GM23338 (cell line): Measurements from ENCODE around the gene MAVS. TPM values are rescaled to one million over a fixed set of nuclear protein-coding genes. Genes with fewer than 3 reads are reported as not detected.
"Not testable (repeated sequence)": the region's sequence is repeated elsewhere in the genome, so short reads cannot be mapped to it uniquely, and the experiment has no call there.

Experiments
- ATAC-seq: fragments of 200-7000 bp; cut with Tn5 transposase; 3 replicates; pipeline ENCODE4 v1.9.1; 2020
- DNase-seq: peaks from one replicate; pipeline ENCODE4 v3.0.0-alpha.2; 2015; ENCODE audit warnings: low spot score
- H2AFZ ChIP-seq: fragments of 200-600 bp; sonication (generic); 2 replicates; pipeline ENCODE4 v1.8.0; 2016; ENCODE audit warnings: antibody characterized with exemption, mild to moderate bottlenecking, moderate library complexity
- H3F3A ChIP-seq: fragments of 200-600 bp; sonication (generic); replicated peaks from 2 replicates; pipeline ENCODE4 v1.8.0; 2017; ENCODE audit warnings: antibody characterized with exemption, mixed run types, low read depth
- H3K27ac ChIP-seq: fragments of 200-600 bp; sonication (generic); 2 replicates; pipeline ENCODE4 v1.6.1; 2016; ENCODE audit warnings: low read depth
- H3K27me3 ChIP-seq: fragments of 200-600 bp; sonication (generic); 2 replicates; pipeline ENCODE4 v1.8.0; 2016; ENCODE audit warnings: mild to moderate bottlenecking, mixed run types, moderate library complexity; ENCODE audit not compliant: insufficient read depth
- H3K36me3 ChIP-seq: fragments of 200-600 bp; sonication (generic); 2 replicates; pipeline ENCODE4 v1.8.0; 2016; ENCODE audit warnings: mild to moderate bottlenecking; ENCODE audit not compliant: insufficient read depth
- H3K4me1 ChIP-seq: fragments of 200-600 bp; sonication (generic); 2 replicates; pipeline ENCODE4 v1.8.0; 2016; ENCODE audit warnings: mild to moderate bottlenecking, moderate library complexity; ENCODE audit not compliant: insufficient read depth
- H3K4me2 ChIP-seq: fragments of 200-600 bp; sonication (generic); 2 replicates; pipeline ENCODE4 v1.7.1; 2017; ENCODE audit warnings: mixed run types
- H3K4me3 ChIP-seq: fragments of 200-600 bp; sonication (generic); 2 replicates; pipeline ENCODE4 v1.6.1; 2016; ENCODE audit warnings: mixed run types
- H3K79me2 ChIP-seq: fragments of 200-600 bp; sonication (generic); replicated peaks from 2 replicates; pipeline ENCODE4 v1.8.0; 2017; ENCODE audit warnings: mild to moderate bottlenecking; ENCODE audit not compliant: insufficient read depth
- H3K9me2 ChIP-seq: fragments of 200-600 bp; sonication (generic); 2 replicates; pipeline ENCODE4 v1.8.0; 2017; ENCODE audit not compliant: insufficient read depth
- H4K20me1 ChIP-seq: fragments of 200-600 bp; sonication (generic); replicated peaks from 2 replicates; pipeline ENCODE4 v1.8.0; 2017; ENCODE audit warnings: mild to moderate bottlenecking; ENCODE audit not compliant: insufficient read depth
- H3K27ac Mint-ChIP-seq: 2 replicates; pipeline ENCODE4 v1.8.0; 2020; ENCODE audit warnings: inconsistent platforms, mild to moderate bottlenecking, moderate library complexity, mixed read lengths
- H3K27me3 Mint-ChIP-seq: 3 replicates; pipeline ENCODE4 v1.8.0; 2022; ENCODE audit warnings: low read depth, mild to moderate bottlenecking, moderate library complexity, mixed read lengths, inconsistent platforms; ENCODE audit not compliant: insufficient read depth, poor library complexity
- H3K36me3 Mint-ChIP-seq: 3 replicates; pipeline ENCODE4 v1.8.0; 2021; ENCODE audit warnings: low read depth, mild to moderate bottlenecking, inconsistent platforms, moderate library complexity, mixed read lengths
- H3K4me1 Mint-ChIP-seq: 3 replicates; pipeline ENCODE4 v1.8.0; 2020; ENCODE audit warnings: mild to moderate bottlenecking, inconsistent platforms, mixed read lengths
- H3K4me3 Mint-ChIP-seq: 3 replicates; pipeline ENCODE4 v1.8.0; 2021; ENCODE audit warnings: moderate library complexity, mild to moderate bottlenecking, inconsistent platforms, mixed read lengths
- H3K9me3 Mint-ChIP-seq: 3 replicates; pipeline ENCODE4 v1.8.0; 2020; ENCODE audit warnings: moderate library complexity, mild to moderate bottlenecking, inconsistent platforms, mixed read lengths
- EZH2phosphoT487 ChIP-seq: fragments of 200-600 bp; sonication (generic); IDR thresholded peaks from one replicate; pipeline ENCODE4 v1.8.1; 2018; ENCODE audit warnings: antibody characterized with exemption; ENCODE audit not compliant: unreplicated experiment
- STAT1 ChIP-seq: IDR thresholded peaks from one replicate; pipeline ENCODE4 v1.6.1; 2016; ENCODE audit warnings: antibody characterized with exemption; ENCODE audit not compliant: unreplicated experiment
- ZNF331 ChIP-seq: fragments of 250-450 bp; sonication (Bioruptor Pico); IDR thresholded peaks from 2 replicates; pipeline ENCODE4 v1.5.0; 2020; ENCODE audit warnings: low read depth, mild to moderate bottlenecking, moderate library complexity
- polyA plus RNA-seq: library from polyadenylated mRNA; unstranded; fragments of >200 nt; fragmentation: Nextera tagmentation; extraction: Ambion mirVana; gene quantifications from 2 replicates; pipeline ENCODE4 v1.2.1, GENCODE V29; 2016
- total RNA-seq: library from RNA; depleted of rRNA; stranded (reverse); fragments of >200 nt; shearing (Covaris generic); gene quantifications from 2 replicates; pipeline ENCODE4 v1.2.3, GENCODE V29; 2014
- TF ChIP-seq, protein P1 (sequence below): fragments of 250-450 bp; sonication (Bioruptor Pico); IDR thresholded peaks from 2 replicates; pipeline ENCODE4 v1.5.0; 2020; ENCODE audit warnings: mild to moderate bottlenecking, moderate library complexity
- TF ChIP-seq, protein P2 (sequence below): IDR thresholded peaks from one replicate; pipeline ENCODE4 v1.6.1; 2018; ENCODE audit warnings: antibody characterized with exemption; ENCODE audit not compliant: unreplicated experiment
- TF ChIP-seq, protein P3 (sequence below), 2 experiments: fragments of 200-600 bp in 1 of 2; sonication (generic) in 1 of 2; conservative IDR thresholded peaks; 2 replicates each; pipeline versions ENCODE4 v1.5.1 to v1.6.1; 2016 to 2017; ENCODE audit warnings: antibody characterized with exemption in 2 of 2, low read depth in 2 of 2, mild to moderate bottlenecking in 2 of 2, moderate library complexity in 1 of 2

MAVS gene
- total and polyA plus RNA-seq, 2 experiments from 2014 or later = 5.2 to 21.8 TPM

DNA sequence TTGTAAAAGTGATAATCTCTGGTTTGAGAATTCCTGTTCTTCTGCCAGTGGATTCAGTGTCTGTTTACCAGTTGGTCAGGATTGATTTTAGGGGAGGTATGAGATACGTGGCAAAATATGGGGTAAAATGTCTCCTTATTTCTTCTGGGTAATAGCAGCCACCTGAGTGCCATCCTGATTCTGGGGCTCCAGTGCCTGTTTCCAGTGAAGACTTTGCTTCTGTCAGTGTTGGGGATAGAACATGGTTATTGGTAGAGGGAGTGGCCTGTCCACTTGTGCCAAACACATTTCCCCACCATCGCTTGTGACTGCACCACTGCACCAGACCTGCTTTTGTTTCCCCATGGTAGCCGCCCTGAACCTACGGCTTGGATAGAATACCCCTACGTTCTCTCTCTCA is 58.2 kb downstream of the MAVS start (continued):
- TF ChIP-seq, protein P1, sequence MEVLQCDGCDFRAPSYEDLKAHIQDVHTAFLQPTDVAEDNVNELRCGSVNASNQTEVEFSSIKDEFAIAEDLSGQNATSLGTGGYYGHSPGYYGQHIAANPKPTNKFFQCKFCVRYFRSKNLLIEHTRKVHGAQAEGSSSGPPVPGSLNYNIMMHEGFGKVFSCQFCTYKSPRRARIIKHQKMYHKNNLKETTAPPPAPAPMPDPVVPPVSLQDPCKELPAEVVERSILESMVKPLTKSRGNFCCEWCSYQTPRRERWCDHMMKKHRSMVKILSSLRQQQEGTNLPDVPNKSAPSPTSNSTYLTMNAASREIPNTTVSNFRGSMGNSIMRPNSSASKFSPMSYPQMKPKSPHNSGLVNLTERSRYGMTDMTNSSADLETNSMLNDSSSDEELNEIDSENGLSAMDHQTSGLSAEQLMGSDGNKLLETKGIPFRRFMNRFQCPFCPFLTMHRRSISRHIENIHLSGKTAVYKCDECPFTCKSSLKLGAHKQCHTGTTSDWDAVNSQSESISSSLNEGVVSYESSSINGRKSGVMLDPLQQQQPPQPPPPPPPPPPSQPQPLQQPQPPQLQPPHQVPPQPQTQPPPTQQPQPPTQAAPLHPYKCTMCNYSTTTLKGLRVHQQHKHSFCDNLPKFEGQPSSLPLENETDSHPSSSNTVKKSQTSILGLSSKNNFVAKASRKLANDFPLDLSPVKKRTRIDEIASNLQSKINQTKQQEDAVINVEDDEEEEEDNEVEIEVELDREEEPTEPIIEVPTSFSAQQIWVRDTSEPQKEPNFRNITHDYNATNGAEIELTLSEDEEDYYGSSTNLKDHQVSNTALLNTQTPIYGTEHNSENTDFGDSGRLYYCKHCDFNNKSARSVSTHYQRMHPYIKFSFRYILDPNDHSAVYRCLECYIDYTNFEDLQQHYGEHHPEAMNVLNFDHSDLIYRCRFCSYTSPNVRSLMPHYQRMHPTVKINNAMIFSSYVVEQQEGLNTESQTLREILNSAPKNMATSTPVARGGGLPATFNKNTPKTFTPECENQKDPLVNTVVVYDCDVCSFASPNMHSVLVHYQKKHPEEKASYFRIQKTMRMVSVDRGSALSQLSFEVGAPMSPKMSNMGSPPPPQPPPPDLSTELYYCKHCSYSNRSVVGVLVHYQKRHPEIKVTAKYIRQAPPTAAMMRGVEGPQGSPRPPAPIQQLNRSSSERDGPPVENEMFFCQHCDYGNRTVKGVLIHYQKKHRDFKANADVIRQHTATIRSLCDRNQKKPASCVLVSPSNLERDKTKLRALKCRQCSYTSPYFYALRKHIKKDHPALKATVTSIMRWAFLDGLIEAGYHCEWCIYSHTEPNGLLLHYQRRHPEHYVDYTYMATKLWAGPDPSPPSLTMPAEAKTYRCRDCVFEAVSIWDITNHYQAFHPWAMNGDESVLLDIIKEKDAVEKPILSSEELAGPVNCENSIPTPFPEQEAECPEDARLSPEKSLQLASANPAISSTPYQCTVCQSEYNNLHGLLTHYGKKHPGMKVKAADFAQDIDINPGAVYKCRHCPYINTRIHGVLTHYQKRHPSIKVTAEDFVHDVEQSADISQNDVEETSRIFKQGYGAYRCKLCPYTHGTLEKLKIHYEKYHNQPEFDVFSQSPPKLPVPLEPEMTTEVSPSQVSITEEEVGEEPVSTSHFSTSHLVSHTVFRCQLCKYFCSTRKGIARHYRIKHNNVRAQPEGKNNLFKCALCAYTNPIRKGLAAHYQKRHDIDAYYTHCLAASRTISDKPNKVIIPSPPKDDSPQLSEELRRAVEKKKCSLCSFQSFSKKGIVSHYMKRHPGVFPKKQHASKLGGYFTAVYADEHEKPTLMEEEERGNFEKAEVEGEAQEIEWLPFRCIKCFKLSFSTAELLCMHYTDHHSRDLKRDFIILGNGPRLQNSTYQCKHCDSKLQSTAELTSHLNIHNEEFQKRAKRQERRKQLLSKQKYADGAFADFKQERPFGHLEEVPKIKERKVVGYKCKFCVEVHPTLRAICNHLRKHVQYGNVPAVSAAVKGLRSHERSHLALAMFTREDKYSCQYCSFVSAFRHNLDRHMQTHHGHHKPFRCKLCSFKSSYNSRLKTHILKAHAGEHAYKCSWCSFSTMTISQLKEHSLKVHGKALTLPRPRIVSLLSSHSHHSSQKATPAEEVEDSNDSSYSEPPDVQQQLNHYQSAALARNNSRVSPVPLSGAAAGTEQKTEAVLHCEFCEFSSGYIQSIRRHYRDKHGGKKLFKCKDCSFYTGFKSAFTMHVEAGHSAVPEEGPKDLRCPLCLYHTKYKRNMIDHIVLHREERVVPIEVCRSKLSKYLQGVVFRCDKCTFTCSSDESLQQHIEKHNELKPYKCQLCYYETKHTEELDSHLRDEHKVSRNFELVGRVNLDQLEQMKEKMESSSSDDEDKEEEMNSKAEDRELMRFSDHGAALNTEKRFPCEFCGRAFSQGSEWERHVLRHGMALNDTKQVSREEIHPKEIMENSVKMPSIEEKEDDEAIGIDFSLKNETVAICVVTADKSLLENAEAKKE (CRISPR knock-in tag) = no peak
- TF ChIP-seq ZNF331 (CRISPR knock-in tag) (no peak), STAT1 (no peak), EZH2phosphoT487 (no peak)
- TF ChIP-seq, protein P2, sequence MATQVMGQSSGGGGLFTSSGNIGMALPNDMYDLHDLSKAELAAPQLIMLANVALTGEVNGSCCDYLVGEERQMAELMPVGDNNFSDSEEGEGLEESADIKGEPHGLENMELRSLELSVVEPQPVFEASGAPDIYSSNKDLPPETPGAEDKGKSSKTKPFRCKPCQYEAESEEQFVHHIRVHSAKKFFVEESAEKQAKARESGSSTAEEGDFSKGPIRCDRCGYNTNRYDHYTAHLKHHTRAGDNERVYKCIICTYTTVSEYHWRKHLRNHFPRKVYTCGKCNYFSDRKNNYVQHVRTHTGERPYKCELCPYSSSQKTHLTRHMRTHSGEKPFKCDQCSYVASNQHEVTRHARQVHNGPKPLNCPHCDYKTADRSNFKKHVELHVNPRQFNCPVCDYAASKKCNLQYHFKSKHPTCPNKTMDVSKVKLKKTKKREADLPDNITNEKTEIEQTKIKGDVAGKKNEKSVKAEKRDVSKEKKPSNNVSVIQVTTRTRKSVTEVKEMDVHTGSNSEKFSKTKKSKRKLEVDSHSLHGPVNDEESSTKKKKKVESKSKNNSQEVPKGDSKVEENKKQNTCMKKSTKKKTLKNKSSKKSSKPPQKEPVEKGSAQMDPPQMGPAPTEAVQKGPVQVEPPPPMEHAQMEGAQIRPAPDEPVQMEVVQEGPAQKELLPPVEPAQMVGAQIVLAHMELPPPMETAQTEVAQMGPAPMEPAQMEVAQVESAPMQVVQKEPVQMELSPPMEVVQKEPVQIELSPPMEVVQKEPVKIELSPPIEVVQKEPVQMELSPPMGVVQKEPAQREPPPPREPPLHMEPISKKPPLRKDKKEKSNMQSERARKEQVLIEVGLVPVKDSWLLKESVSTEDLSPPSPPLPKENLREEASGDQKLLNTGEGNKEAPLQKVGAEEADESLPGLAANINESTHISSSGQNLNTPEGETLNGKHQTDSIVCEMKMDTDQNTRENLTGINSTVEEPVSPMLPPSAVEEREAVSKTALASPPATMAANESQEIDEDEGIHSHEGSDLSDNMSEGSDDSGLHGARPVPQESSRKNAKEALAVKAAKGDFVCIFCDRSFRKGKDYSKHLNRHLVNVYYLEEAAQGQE = no peak
- TF ChIP-seq, protein P3, sequence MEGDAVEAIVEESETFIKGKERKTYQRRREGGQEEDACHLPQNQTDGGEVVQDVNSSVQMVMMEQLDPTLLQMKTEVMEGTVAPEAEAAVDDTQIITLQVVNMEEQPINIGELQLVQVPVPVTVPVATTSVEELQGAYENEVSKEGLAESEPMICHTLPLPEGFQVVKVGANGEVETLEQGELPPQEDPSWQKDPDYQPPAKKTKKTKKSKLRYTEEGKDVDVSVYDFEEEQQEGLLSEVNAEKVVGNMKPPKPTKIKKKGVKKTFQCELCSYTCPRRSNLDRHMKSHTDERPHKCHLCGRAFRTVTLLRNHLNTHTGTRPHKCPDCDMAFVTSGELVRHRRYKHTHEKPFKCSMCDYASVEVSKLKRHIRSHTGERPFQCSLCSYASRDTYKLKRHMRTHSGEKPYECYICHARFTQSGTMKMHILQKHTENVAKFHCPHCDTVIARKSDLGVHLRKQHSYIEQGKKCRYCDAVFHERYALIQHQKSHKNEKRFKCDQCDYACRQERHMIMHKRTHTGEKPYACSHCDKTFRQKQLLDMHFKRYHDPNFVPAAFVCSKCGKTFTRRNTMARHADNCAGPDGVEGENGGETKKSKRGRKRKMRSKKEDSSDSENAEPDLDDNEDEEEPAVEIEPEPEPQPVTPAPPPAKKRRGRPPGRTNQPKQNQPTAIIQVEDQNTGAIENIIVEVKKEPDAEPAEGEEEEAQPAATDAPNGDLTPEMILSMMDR (conservative IDR thresholded peaks at IDR 0.05; ENCODE audit: low read depth in 2 of 2) = no peak

DNA sequence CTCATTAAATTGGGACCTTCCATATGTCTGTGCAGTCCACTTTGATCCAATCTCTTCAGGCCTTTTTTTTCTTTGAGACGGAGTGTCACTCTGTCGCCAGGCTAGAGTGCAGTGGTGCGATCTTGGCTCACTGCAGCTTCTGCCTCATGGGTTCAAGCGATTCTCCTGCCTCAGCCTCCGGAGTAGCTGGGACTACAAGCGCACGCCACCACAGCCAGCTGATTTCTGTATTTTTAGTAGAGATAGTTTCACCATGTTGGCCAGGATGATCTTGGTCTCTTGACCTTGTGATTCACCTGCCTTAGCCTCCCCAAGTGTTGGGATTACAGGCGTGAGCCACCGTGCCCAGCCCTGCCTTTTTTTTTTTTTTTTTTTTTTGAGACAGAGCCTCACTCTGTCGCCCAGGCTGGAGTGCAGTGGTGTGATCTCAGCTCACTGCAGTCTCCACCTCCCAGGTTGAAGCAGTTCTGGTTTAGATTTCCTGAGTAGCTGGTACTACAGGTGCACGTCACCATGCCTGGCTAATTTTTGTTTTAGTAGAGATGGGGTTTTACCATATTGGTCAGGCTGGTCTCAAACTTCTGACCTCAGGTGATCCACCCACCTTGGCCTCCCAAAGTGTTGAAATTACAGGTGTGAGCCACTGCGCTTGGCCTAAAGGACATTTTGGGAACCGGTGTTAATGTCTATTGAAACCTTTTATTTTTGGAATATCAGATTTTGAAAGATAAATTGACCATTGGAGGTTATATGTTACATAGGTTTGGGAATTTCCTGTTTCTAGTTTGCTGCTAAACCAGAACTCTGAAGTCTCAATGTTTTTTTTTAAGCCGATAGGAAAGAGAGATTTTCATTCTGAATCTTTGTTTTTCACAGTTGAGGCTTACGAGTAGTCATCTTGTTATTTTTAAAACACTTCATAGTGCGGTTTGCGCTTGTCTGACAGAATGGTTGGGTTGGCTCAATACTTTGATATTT is 60.4 kb downstream of the MAVS start:
- H3K4me3 ChIP-seq, H3K27ac Mint-ChIP-seq, H3K4me1 ChIP-seq, H3K9me2 ChIP-seq, H3K4me2 ChIP-seq, DNase-seq, H2AFZ ChIP-seq, H3K4me3 Mint-ChIP-seq, H3K27me3 ChIP-seq, ATAC-seq, H3K9me3 Mint-ChIP-seq: not testable (repeated sequence)
- peaks cover 96% of the 10 kb centered on the region for H4K20me1 ChIP-seq
- Mint-ChIP-seq H3K36me3 (peaks cover 53% of the 10 kb centered on the region), H3K27me3 (peaks cover 12% of the 10 kb centered on the region), H3K4me1 (peaks cover 12% of the 10 kb centered on the region)
- H3K36me3 ChIP-seq = peaks cover 45% of the 10 kb centered on the region
- peaks cover 23% of the 10 kb centered on the region; the same call in 1 of the 2 replicates for H3F3A ChIP-seq
- peak overlapping the region; percentile 64; the same call in 1 of the 2 replicates for H3K27ac ChIP-seq
- H3K79me2 ChIP-seq = peaks cover 100% of the 10 kb centered on the region
